HepG2 (cell line): ENCODE measurements around the gene KCTD5. TPM values are rescaled to one million over a fixed set of nuclear protein-coding genes. Genes with fewer than 3 reads are reported as not detected.

Experiments used
- KAT8 ChIP-seq: IDR thresholded peaks from 2 replicates; pipeline ENCODE4 v1.6.1; 2016; ENCODE audit warnings: missing genetic modification reagents, missing compliant biosample characterization
- PHF21A ChIP-seq: sonication (generic); formaldehyde crosslinking; IDR thresholded peaks from 2 replicates; pipeline ENCODE4 v1.5.0; 2020; ENCODE audit warnings: mild to moderate bottlenecking, missing genetic modification reagents
- RFX5 ChIP-seq: IDR thresholded peaks from 2 replicates; pipeline ENCODE4 v1.6.1; 2011; ENCODE audit warnings: low read depth, low read length, improper control_type of control experiment
- THAP11 ChIP-seq: IDR thresholded peaks from 2 replicates; pipeline ENCODE4 v1.6.1; 2016; ENCODE audit warnings: missing biosample characterization, missing genetic modification reagents
- THYN1 ChIP-seq: sonication (generic); formaldehyde crosslinking; IDR thresholded peaks from 2 replicates; pipeline ENCODE4 v1.8.1; 2023; ENCODE audit warnings: low read depth, mild to moderate bottlenecking, moderate library complexity, missing genetic modification reagents, borderline replicate concordance
- WIZ ChIP-seq: sonication (generic); formaldehyde crosslinking; IDR thresholded peaks from 2 replicates; pipeline ENCODE4 v1.5.1; 2020; ENCODE audit warnings: mild to moderate bottlenecking, missing genetic modification reagents
- ZSCAN22 ChIP-seq: sonication (generic); formaldehyde crosslinking; IDR thresholded peaks from 2 replicates; pipeline ENCODE4 v1.4.0; 2020; ENCODE audit warnings: mild to moderate bottlenecking, missing genetic modification reagents
- polyA plus RNA-seq, 8 experiments: library from polyadenylated mRNA; depleted of rRNA in 3 of 8; stranded (reverse) in 7 of 8; unstranded in 1 of 8; fragments of >200 nt; fragmentation: Illumina TruSeq in 4 of 8; extraction: Trizol in 4 of 8; gene quantifications; 2 replicates each; pipeline versions ENCODE4 v1.2.1 to v1.2.3, GENCODE V29; 2011 to 2016; ENCODE audit warnings: low read depth in 4 of 8, missing spikeins in 1 of 8, mixed read lengths in 1 of 8; ENCODE audit not compliant: insufficient read depth in 1 of 8
- total RNA-seq, 5 experiments: library from RNA; depleted of rRNA; stranded (reverse); fragments of >200 nt; fragmentation: Illumina TruSeq; extraction: Trizol; gene quantifications; 2 replicates each; pipeline ENCODE4 v1.2.3, GENCODE V29; 2016; ENCODE audit warnings: low read depth in 1 of 5
- TF ChIP-seq, protein P1 (sequence below): sonication (generic); formaldehyde crosslinking; IDR thresholded peaks from 2 replicates; pipeline ENCODE4 v1.4.0; 2020; ENCODE audit warnings: missing genetic modification reagents, borderline replicate concordance
- TF ChIP-seq, protein P2 (sequence below): sonication (generic); formaldehyde crosslinking; IDR thresholded peaks from 2 replicates; pipeline ENCODE4 v1.4.0; 2020; ENCODE audit warnings: missing genetic modification reagents
- TF ChIP-seq, protein P3 (sequence below): sonication (generic); formaldehyde crosslinking; IDR thresholded peaks from 2 replicates; pipeline ENCODE4 v1.4.0; 2020; ENCODE audit warnings: missing genetic modification reagents

The KCTD5 gene
- total and polyA plus RNA-seq, 2 of the 13 experiments (the other 11 are each of a cell fraction or from before 2014, with no cell fraction given) = 25.4 to 29.8 TPM

DNA sequence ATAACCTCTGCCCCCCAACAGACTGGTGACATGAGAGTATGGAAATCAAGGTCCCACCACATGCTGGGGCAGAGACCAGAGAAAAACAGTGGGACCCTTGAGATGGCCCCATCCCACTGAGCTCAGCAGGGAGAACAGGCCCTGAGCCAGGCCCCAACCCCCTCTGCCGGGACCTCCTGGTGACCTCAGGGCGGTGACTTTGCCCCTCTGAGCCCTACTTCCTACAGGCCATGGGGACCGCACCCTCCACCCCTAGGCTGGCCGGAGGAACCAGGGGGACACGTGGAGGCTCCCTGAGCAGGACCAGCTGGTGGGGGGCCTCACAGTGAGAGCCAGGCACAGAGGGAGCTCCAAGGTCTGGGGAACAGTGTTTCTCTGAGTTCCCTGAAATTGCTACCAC, 56.3 kb downstream of the KCTD5 start (continued):
- TF ChIP-seq RFX5 (no peak), KAT8 (no peak), THYN1 (CRISPR knock-in tag) (no peak), THAP11 (CRISPR knock-in tag) (0 out of 2 replicates have a peak, but pooled peaks have one; percentile 9), WIZ (CRISPR knock-in tag) (no peak), PHF21A (no peak), ZSCAN22 (CRISPR knock-in tag) (no peak)
- TF ChIP-seq, protein P1, sequence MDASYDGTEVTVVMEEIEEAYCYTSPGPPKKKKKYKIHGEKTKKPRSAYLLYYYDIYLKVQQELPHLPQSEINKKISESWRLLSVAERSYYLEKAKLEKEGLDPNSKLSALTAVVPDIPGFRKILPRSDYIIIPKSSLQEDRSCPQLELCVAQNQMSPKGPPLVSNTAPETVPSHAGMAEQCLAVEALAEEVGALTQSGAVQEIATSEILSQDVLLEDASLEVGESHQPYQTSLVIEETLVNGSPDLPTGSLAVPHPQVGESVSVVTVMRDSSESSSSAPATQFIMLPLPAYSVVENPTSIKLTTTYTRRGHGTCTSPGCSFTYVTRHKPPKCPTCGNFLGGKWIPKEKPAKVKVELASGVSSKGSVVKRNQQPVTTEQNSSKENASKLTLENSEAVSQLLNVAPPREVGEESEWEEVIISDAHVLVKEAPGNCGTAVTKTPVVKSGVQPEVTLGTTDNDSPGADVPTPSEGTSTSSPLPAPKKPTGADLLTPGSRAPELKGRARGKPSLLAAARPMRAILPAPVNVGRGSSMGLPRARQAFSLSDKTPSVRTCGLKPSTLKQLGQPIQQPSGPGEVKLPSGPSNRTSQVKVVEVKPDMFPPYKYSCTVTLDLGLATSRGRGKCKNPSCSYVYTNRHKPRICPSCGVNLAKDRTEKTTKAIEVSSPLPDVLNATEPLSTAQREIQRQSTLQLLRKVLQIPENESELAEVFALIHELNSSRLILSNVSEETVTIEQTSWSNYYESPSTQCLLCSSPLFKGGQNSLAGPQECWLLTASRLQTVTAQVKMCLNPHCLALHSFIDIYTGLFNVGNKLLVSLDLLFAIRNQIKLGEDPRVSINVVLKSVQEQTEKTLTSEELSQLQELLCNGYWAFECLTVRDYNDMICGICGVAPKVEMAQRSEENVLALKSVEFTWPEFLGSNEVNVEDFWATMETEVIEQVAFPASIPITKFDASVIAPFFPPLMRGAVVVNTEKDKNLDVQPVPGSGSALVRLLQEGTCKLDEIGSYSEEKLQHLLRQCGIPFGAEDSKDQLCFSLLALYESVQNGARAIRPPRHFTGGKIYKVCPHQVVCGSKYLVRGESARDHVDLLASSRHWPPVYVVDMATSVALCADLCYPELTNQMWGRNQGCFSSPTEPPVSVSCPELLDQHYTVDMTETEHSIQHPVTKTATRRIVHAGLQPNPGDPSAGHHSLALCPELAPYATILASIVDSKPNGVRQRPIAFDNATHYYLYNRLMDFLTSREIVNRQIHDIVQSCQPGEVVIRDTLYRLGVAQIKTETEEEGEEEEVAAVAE (CRISPR knock-in tag) = no peak
- TF ChIP-seq, protein P2, sequence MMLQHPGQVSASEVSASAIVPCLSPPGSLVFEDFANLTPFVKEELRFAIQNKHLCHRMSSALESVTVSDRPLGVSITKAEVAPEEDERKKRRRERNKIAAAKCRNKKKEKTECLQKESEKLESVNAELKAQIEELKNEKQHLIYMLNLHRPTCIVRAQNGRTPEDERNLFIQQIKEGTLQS (CRISPR knock-in tag) = no peak
- TF ChIP-seq, protein P3, sequence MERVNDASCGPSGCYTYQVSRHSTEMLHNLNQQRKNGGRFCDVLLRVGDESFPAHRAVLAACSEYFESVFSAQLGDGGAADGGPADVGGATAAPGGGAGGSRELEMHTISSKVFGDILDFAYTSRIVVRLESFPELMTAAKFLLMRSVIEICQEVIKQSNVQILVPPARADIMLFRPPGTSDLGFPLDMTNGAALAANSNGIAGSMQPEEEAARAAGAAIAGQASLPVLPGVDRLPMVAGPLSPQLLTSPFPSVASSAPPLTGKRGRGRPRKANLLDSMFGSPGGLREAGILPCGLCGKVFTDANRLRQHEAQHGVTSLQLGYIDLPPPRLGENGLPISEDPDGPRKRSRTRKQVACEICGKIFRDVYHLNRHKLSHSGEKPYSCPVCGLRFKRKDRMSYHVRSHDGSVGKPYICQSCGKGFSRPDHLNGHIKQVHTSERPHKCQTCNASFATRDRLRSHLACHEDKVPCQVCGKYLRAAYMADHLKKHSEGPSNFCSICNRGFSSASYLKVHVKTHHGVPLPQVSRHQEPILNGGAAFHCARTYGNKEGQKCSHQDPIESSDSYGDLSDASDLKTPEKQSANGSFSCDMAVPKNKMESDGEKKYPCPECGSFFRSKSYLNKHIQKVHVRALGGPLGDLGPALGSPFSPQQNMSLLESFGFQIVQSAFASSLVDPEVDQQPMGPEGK (CRISPR knock-in tag) = 0 out of 2 replicates have a peak, but pooled peaks have one; percentile 15
